SK-N-MC (cell line): ENCODE measurements around the gene MAP3K2.

ENCODE experiments used
- DNase-seq: peaks from one replicate; pipeline ENCODE4 v3.0.0-alpha.2; 2011; ENCODE audit warnings: low read depth, low spot score
- H3K27ac ChIP-seq: fragments of 200-600 bp; sonication (generic); 2 replicates; pipeline ENCODE4 v1.5.1; 2016; ENCODE audit warnings: mixed run types
- H3K36me3 ChIP-seq: fragments of 200-600 bp; sonication (generic); 2 replicates; pipeline ENCODE4 v1.6.1; 2017; ENCODE audit warnings: antibody characterized with exemption, low read length, mixed read lengths; ENCODE audit not compliant: insufficient read depth
- H3K4me3 ChIP-seq: fragments of 200-600 bp; sonication (generic); 2 replicates; pipeline ENCODE4 v1.5.1; 2016
- H3K9ac ChIP-seq: fragments of 200-600 bp; sonication (generic); 2 replicates; pipeline ENCODE4 v1.8.0; 2017; ENCODE audit warnings: mixed run types, mixed read lengths; ENCODE audit not compliant: insufficient read length
- H3K9me3 ChIP-seq: fragments of 200-600 bp; sonication (generic); 2 replicates; pipeline ENCODE4 v1.6.1; 2017; ENCODE audit warnings: low read depth, mild to moderate bottlenecking, antibody characterized with exemption, low read length, moderate library complexity, mixed read lengths
- EZH2 ChIP-seq: fragments of 200-600 bp; sonication (generic); IDR thresholded peaks from one replicate; pipeline ENCODE4 v1.6.1; 2017; ENCODE audit warnings: antibody characterized with exemption
- FOXP2 ChIP-seq: optimal IDR thresholded peaks from 2 replicates; pipeline ENCODE3; 2011; ENCODE audit warnings: mild to moderate bottlenecking, moderate library complexity; ENCODE audit not compliant: insufficient read depth; ENCODE audit errors: extremely low read length, control extremely low read depth
- POLR2AphosphoS5 ChIP-seq: IDR thresholded peaks from 2 replicates; pipeline ENCODE4 v1.6.1; 2012; ENCODE audit warnings: mild to moderate bottlenecking, low read depth, low read length, borderline replicate concordance

Gene MAP3K2

GRCh38 chr2:127370010-127370409 lies 17.8 kb downstream of the MAP3K2 start:
- Histone ChIP-seq H3K36me3 (no peaks in the 10 kb centered on the region; the same call in 1 of the 2 replicates), H3K27ac (peak overlapping the region; percentile 35; the same call in 1 of the 2 replicates), H3K9ac (no peak overlapping the region), H3K9me3 (peaks cover 6% of the 10 kb centered on the region; the same call in 1 of the 2 replicates), H3K4me3 (no peak overlapping the region)
- TF ChIP-seq POLR2AphosphoS5 (no peak), FOXP2 (no peak), EZH2 (no peak)
- DNase-seq = no peak

GRCh38 chr2:127365211-127365643 lies 22.5 kb downstream of the MAP3K2 start:
- H3K27ac ChIP-seq = no peak overlapping the region
- TF ChIP-seq EZH2 (no peak), POLR2AphosphoS5 (no peak), FOXP2 (no peak)
- no peak for DNase-seq
- H3K36me3 ChIP-seq = 0 out of 2 replicates have a peak, but pooled peaks cover under 1% of the 10 kb centered on the region
- no peaks in the 10 kb centered on the region for H3K9me3 ChIP-seq
- H3K9ac ChIP-seq = no peak overlapping the region
- no peak overlapping the region for H3K4me3 ChIP-seq

- Histone ChIP-seq H3K36me3 (peaks cover 2% of the 10 kb centered on the region; the same call in 1 of the 2 replicates), H3K4me3 (no peak overlapping the region), H3K9ac (no peak overlapping the region), H3K27ac (no peak overlapping the region), H3K9me3 (no peaks in the 10 kb centered on the region)
- TF ChIP-seq FOXP2 = no peak
- TF ChIP-seq EZH2 = no peak
- TF ChIP-seq POLR2AphosphoS5 = no peak
- no peak for DNase-seq
Observed at GRCh38 chr2:127362971-127363370, 24.8 kb downstream of the MAP3K2 start.

GRCh38 chr2:127361929-127362885 lies 25.6 kb downstream of the MAP3K2 start:
- no peak overlapping the region for H3K9ac ChIP-seq
- H3K4me3 ChIP-seq = no peak overlapping the region
- no peak overlapping the region for H3K27ac ChIP-seq
- TF ChIP-seq EZH2 (no peak), POLR2AphosphoS5 (no peak)
- no peaks in the 10 kb centered on the region for H3K9me3 ChIP-seq
- peaks cover 2% of the 10 kb centered on the region; the same call in 1 of the 2 replicates for H3K36me3 ChIP-seq
- DNase-seq = no peak

GRCh38 chr2:127360242-127360641 lies 27.5 kb downstream of the MAP3K2 start:
- H3K9ac ChIP-seq = no peak overlapping the region
- TF ChIP-seq EZH2 = no peak
- no peak for TF ChIP-seq FOXP2
- TF ChIP-seq POLR2AphosphoS5 = no peak
- H3K9me3 ChIP-seq = no peaks in the 10 kb centered on the region
- no peak for DNase-seq
- H3K36me3 ChIP-seq = peaks cover 2% of the 10 kb centered on the region; the same call in 1 of the 2 replicates
- H3K27ac ChIP-seq = no peak overlapping the region
- H3K4me3 ChIP-seq = no peak overlapping the region

- Histone ChIP-seq H3K9me3 (no peaks in the 10 kb centered on the region), H3K9ac (no peak overlapping the region), H3K36me3 (peaks cover 2% of the 10 kb centered on the region; the same call in 1 of the 2 replicates), H3K27ac (no peak overlapping the region), H3K4me3 (no peak overlapping the region)
- no peak for DNase-seq
- TF ChIP-seq FOXP2 = no peak
- TF ChIP-seq EZH2 = no peak
- TF ChIP-seq POLR2AphosphoS5 = no peak
Observed at GRCh38 chr2:127359520-127359919, 28.3 kb downstream of the MAP3K2 start.

GRCh38 chr2:127358971-127359370 lies 28.8 kb downstream of the MAP3K2 start:
- TF ChIP-seq EZH2 (no peak), FOXP2 (no peak), POLR2AphosphoS5 (no peak)
- Histone ChIP-seq H3K9ac (no peak overlapping the region), H3K36me3 (peaks cover 2% of the 10 kb centered on the region; the same call in 1 of the 2 replicates), H3K4me3 (no peak overlapping the region), H3K27ac (no peak overlapping the region), H3K9me3 (no peaks in the 10 kb centered on the region)
- DNase-seq = no peak

- DNase-seq = no peak
- H3K9me3 ChIP-seq = no peaks in the 10 kb centered on the region
- TF ChIP-seq POLR2AphosphoS5 = no peak
- no peak for TF ChIP-seq EZH2
- TF ChIP-seq FOXP2 = no peak
- no peak overlapping the region for H3K4me3 ChIP-seq
- peaks cover 2% of the 10 kb centered on the region; the same call in 1 of the 2 replicates for H3K36me3 ChIP-seq
- H3K27ac ChIP-seq = no peak overlapping the region
- no peak overlapping the region for H3K9ac ChIP-seq
Observed at GRCh38 chr2:127358044-127358443, 29.7 kb downstream of the MAP3K2 start.
